Measurements from ENCODE around the gene MAST1. TPM values are rescaled to one million over a fixed set of nuclear protein-coding genes. Genes with fewer than 3 reads are reported as not detected.

The MAST1 gene
- total RNA-seq, 1 donor from 2014 or later = 1.2 TPM

DNA sequence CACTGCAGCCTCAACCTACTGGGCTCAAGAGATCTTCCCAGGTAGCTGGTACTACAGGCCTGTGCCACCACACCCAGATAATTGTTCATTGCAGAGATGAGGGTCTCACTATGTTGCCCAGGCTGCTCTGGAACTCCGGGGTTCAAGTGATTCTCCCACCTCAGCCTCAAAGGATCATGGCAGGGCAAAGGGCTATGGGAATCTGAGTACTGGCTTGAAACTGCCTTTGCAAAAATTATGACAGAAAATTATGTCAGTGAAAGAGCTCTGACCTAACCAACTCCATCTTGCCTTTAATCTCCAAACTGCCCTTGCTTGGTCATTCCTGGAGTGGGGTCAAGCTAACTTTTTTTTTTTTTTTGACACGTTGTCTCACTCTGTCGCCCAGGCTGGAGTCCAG lies 44.3 kb downstream of the MAST1 start:
- H3K4me1 ChIP-seq = peaks cover 25% of the 10 kb centered on the region
- no peak for TF ChIP-seq POLR2AphosphoS5 (IDR thresholded peaks at IDR 0.05; ENCODE audit: insufficient read depth in 1 of 2, low read depth in 1 of 2)
- TF ChIP-seq, protein P1, sequence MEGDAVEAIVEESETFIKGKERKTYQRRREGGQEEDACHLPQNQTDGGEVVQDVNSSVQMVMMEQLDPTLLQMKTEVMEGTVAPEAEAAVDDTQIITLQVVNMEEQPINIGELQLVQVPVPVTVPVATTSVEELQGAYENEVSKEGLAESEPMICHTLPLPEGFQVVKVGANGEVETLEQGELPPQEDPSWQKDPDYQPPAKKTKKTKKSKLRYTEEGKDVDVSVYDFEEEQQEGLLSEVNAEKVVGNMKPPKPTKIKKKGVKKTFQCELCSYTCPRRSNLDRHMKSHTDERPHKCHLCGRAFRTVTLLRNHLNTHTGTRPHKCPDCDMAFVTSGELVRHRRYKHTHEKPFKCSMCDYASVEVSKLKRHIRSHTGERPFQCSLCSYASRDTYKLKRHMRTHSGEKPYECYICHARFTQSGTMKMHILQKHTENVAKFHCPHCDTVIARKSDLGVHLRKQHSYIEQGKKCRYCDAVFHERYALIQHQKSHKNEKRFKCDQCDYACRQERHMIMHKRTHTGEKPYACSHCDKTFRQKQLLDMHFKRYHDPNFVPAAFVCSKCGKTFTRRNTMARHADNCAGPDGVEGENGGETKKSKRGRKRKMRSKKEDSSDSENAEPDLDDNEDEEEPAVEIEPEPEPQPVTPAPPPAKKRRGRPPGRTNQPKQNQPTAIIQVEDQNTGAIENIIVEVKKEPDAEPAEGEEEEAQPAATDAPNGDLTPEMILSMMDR (IDR thresholded peaks at IDR 0.05) = no peak
- TF ChIP-seq POLR2A (IDR thresholded peaks at IDR 0.05) = no peak
- intact Hi-C loops (cut with DNase I) = loop anchor here (2.0 kb wide), 1 partner anchor 72 kb away; no protein-coding TSS in a partner anchor
- H3K27me3 ChIP-seq = no peaks in the 10 kb centered on the region
- H3K36me3 ChIP-seq = peaks cover 0 to 11% of the 10 kb centered on the region in 2 donors
- H3K9me3 ChIP-seq = peaks cover 8% of the 10 kb centered on the region
- no peak overlapping the region for H3K4me3 ChIP-seq
- no peak overlapping the region for H3K27ac ChIP-seq
- DNase-seq (ENCODE audit: extremely low spot score in 2 of 2) = no peak

DNA sequence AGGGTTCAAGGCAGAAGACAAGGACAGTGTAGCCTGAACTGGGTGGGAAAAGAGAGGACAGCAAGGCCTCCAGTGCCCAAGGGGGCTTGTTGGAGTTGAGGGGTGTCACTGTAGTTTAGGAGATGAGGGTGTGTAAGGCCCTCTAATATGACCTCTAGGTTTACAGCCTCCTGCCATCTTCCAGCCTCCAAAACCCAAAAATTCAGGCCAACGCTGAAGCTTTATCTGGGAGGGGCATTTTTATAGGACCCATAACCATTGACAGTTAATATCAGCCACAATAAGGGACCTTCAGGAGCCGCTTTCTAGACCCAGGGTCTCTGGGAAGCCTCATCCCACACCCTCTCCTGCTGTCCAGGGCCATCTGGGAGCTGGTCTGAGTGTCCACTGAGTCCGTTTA lies 45.9 kb downstream of the MAST1 start:
- Histone ChIP-seq H3K27me3 (no peaks in the 10 kb centered on the region), H3K4me3 (no peak overlapping the region), H3K27ac (no peak overlapping the region), H3K4me1 (peaks cover 25% of the 10 kb centered on the region), H3K9me3 (peaks cover 8% of the 10 kb centered on the region), H3K36me3 (no peaks in the 10 kb centered on the region)
- no peak for DNase-seq (ENCODE audit: extremely low spot score in 2 of 2)
- no peak for TF ChIP-seq POLR2A (IDR thresholded peaks at IDR 0.05)
- no peak for TF ChIP-seq POLR2AphosphoS5 (IDR thresholded peaks at IDR 0.05; ENCODE audit: insufficient read depth in 1 of 2, low read depth in 1 of 2)
- TF ChIP-seq, protein P1 (IDR thresholded peaks at IDR 0.05) = no peak
- intact Hi-C loops (cut with DNase I) = no loop called here

DNA sequence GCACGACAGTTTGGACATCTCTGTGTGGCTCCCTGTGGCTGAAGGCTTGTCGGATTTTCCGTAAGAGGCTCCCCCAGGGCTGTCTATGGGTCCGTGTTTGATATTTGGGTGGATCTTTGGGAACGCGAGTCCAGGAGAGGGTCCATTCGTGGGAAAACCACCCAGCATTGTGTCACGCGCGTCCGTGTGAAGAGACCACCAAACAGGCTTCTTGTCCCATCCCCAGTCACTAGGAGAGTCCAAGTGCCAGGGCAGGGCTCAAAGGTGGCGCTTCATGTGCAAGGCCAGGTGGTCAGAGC lies 46.3 kb downstream of the MAST1 start:
- H3K4me3 ChIP-seq = peak overlapping the region in 1 of 2 donors; percentile 29
- intact Hi-C loops (cut with DNase I) = no loop called here
- no peaks in the 10 kb centered on the region for H3K36me3 ChIP-seq
- H3K27me3 ChIP-seq = no peaks in the 10 kb centered on the region
- peaks cover 8% of the 10 kb centered on the region for H3K9me3 ChIP-seq
- DNase-seq (ENCODE audit: extremely low spot score in 2 of 2) = no peak
- H3K4me1 ChIP-seq = peaks cover 25% of the 10 kb centered on the region
- H3K27ac ChIP-seq = no peak overlapping the region
- TF ChIP-seq POLR2AphosphoS5 (IDR thresholded peaks at IDR 0.05; ENCODE audit: insufficient read depth in 1 of 2, low read depth in 1 of 2) (no peak), POLR2A (IDR thresholded peaks at IDR 0.05) (no peak)
- TF ChIP-seq, protein P1 (IDR thresholded peaks at IDR 0.05) = no peak

DNA sequence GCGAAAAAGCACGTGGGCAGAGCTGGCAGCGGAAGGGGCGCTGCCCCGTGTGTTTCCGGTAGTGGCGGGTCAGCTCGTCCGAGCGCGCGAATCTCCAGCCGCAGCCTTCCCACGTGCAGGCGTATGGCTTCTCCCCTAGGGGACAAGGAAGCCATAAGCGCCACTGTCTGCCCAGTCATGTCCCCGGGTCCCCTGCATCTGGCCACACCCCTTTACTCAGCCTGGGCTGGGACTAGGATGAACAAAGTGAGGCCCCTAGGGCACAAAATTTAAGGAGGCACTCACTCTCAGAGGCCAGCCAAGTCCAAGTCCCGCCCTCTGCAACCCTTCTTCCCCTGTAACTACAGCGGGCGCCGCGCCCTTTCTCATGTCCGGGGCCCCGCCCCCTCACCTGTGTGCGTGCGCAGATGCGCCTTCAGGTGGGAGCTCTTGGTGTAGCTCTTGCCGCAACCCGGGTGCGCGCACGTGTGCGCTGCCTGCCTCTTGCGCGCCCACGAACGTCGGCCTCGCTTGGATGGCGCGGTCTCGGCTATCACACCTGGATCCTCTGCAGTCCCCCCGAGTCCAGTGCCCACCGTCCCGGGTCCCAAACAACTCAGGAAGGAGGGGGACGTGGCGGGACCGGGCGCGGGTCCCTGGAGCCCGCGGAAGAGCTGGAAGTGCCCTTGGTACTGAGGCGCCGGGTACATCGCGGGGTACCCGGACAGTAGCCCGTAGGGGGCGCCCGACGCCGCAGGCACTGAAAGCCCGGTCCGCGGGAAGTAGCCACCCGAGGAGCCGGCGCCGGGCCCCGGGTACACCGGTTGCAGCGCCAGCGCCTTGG lies 46.8 kb downstream of the MAST1 start:
- H3K4me1 ChIP-seq = peaks cover 25% of the 10 kb centered on the region
- peak overlapping the region; percentile 27 to 29 for H3K4me3 ChIP-seq
- peaks cover 8% of the 10 kb centered on the region for H3K9me3 ChIP-seq
- H3K27ac ChIP-seq = no peak overlapping the region
- H3K27me3 ChIP-seq = no peaks in the 10 kb centered on the region
- TF ChIP-seq, protein P1 (IDR thresholded peaks at IDR 0.05) = peak in 2 of 3 experiments; percentile 15 to 36
- TF ChIP-seq POLR2A (IDR thresholded peaks at IDR 0.05) = peak in 1 of 2 donors; percentile 9
- peak; percentile 31 to 54 for TF ChIP-seq POLR2AphosphoS5 (IDR thresholded peaks at IDR 0.05; ENCODE audit: insufficient read depth in 1 of 2, low read depth in 1 of 2)
- no peak for DNase-seq (ENCODE audit: extremely low spot score in 2 of 2)
- H3K36me3 ChIP-seq = no peaks in the 10 kb centered on the region
- intact Hi-C loops (cut with DNase I) = no loop called here
